Measurements from ENCODE around the gene CROCC.

The CROCC gene

GRCh38 chr1:17012775-17013490 lies 91.2 kb downstream of the CROCC start:
- peak; percentile 6 for DNase-seq (ENCODE audit: low spot score)

GRCh38 chr1:17013491-17014320 lies 92.0 kb downstream of the CROCC start:
- DNase-seq (ENCODE audit: low spot score), result no peak

- DNase-seq (ENCODE audit: low spot score), result no peak
Observed at GRCh38 chr1:17014671-17015567, 93.2 kb downstream of the CROCC start.

- no peak for DNase-seq (ENCODE audit: low spot score)
Observed at GRCh38 chr1:17016317-17016661, 94.6 kb downstream of the CROCC start.

DNA sequence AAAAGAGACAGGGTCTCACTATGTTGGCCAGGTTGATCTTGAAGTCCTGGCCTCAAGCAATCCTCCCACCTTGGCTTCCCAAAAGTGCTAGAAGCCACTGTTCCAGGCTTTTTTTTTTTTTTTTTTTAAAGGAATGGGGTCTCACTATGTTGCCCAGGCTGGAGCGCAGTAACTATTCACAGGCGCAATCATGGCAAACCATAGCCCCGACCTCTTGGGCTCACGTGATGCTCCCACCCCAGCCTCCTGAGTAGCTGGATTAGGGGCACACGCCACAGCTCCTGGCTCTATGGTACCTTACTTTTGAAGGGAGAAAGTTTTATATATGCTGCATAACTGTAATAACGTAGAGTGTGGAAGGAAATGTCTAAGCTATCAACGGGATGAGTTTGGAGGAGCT lies 95.7 kb downstream of the CROCC start:
- no peak for DNase-seq (ENCODE audit: low spot score)

DNA sequence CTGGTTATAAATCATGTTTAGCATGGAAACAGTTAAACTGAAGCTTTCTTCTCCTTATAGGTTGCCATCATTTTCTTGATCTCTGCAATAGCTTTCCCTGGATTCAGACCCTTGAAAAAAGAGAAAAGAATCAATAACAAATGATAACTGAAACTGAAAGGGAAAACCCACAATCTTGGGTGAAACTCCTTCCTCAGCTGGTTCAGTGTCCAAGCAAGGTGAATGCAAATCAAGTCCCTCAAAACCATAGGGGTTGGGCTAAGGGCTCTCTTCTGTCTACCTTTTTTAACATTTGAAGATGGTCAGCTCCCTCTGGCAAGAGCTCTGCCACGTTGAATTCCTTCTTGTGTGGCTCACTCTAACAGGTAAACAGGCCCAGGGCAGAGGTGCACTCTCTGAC lies 97.1 kb downstream of the CROCC start:
- DNase-seq (ENCODE audit: low spot score), result no peak

DNA sequence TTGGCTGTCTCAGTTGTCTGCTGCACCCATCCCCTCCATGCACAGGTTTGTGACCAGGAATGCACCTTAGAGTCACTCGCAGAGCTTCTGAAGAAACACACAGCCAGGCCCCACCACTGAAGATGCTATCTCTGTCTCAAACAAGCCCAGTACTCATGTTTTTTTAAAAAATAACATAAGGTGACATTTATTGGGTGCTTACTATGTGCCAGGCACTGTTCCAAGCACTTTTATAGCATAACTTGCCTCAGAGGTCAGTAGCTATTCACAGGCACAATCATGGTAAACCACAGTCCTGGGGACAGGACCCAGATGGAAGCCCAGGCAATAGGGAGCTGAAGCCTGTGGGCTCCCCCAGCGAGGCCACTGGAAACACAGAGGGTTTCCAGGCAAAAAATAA lies 98.8 kb downstream of the CROCC start:
- no peak for DNase-seq (ENCODE audit: low spot score)

DNA sequence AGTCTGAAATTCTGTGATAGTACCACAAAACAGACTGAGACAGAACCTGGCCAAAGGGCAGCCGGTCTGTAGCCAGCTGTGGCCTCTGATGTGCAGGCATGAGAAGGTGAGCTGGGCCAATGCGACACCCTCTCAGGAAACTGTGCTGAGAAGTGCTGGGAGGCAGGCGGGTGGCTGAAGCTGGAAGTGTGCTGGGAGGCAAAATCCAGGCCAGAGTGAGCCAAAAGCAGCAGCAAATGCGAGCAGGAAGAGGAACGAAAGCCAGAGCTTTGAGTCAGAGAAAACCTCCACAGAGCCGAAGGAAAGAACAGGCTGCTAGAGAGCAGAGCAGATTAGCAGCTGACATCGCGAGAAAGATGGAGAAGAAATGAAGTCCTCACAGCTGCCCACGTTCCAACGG lies 100.2 kb downstream of the CROCC start:
- DNase-seq (ENCODE audit: low spot score), result no peak

All from LoVo (cell line).